GM23338 (cell line): Measurements from ENCODE around the gene RYR2. TPM values are rescaled to one million over a fixed set of nuclear protein-coding genes. Genes with fewer than 3 reads are reported as not detected.

Source experiments
- ATAC-seq: fragments of 200-7000 bp; cut with Tn5 transposase; 3 replicates; pipeline ENCODE4 v1.9.1; 2020
- DNase-seq: peaks from one replicate; pipeline ENCODE4 v3.0.0-alpha.2; 2015; ENCODE audit warnings: low spot score
- H2AFZ ChIP-seq: fragments of 200-600 bp; sonication (generic); 2 replicates; pipeline ENCODE4 v1.8.0; 2016; ENCODE audit warnings: antibody characterized with exemption, mild to moderate bottlenecking, moderate library complexity
- H3F3A ChIP-seq: fragments of 200-600 bp; sonication (generic); replicated peaks from 2 replicates; pipeline ENCODE4 v1.8.0; 2017; ENCODE audit warnings: antibody characterized with exemption, mixed run types, low read depth
- H3K27ac ChIP-seq: fragments of 200-600 bp; sonication (generic); 2 replicates; pipeline ENCODE4 v1.6.1; 2016; ENCODE audit warnings: low read depth
- H3K27me3 ChIP-seq: fragments of 200-600 bp; sonication (generic); 2 replicates; pipeline ENCODE4 v1.8.0; 2016; ENCODE audit warnings: mild to moderate bottlenecking, mixed run types, moderate library complexity; ENCODE audit not compliant: insufficient read depth
- H3K36me3 ChIP-seq: fragments of 200-600 bp; sonication (generic); 2 replicates; pipeline ENCODE4 v1.8.0; 2016; ENCODE audit warnings: mild to moderate bottlenecking; ENCODE audit not compliant: insufficient read depth
- H3K4me1 ChIP-seq: fragments of 200-600 bp; sonication (generic); 2 replicates; pipeline ENCODE4 v1.8.0; 2016; ENCODE audit warnings: mild to moderate bottlenecking, moderate library complexity; ENCODE audit not compliant: insufficient read depth
- H3K4me2 ChIP-seq: fragments of 200-600 bp; sonication (generic); 2 replicates; pipeline ENCODE4 v1.7.1; 2017; ENCODE audit warnings: mixed run types
- H3K4me3 ChIP-seq: fragments of 200-600 bp; sonication (generic); 2 replicates; pipeline ENCODE4 v1.6.1; 2016; ENCODE audit warnings: mixed run types
- H3K79me2 ChIP-seq: fragments of 200-600 bp; sonication (generic); replicated peaks from 2 replicates; pipeline ENCODE4 v1.8.0; 2017; ENCODE audit warnings: mild to moderate bottlenecking; ENCODE audit not compliant: insufficient read depth
- H3K9me2 ChIP-seq: fragments of 200-600 bp; sonication (generic); 2 replicates; pipeline ENCODE4 v1.8.0; 2017; ENCODE audit not compliant: insufficient read depth
- H4K20me1 ChIP-seq: fragments of 200-600 bp; sonication (generic); replicated peaks from 2 replicates; pipeline ENCODE4 v1.8.0; 2017; ENCODE audit warnings: mild to moderate bottlenecking; ENCODE audit not compliant: insufficient read depth
- H3K27ac Mint-ChIP-seq: 2 replicates; pipeline ENCODE4 v1.8.0; 2020; ENCODE audit warnings: inconsistent platforms, mild to moderate bottlenecking, moderate library complexity, mixed read lengths
- H3K27me3 Mint-ChIP-seq: 3 replicates; pipeline ENCODE4 v1.8.0; 2022; ENCODE audit warnings: low read depth, mild to moderate bottlenecking, moderate library complexity, mixed read lengths, inconsistent platforms; ENCODE audit not compliant: insufficient read depth, poor library complexity
- H3K36me3 Mint-ChIP-seq: 3 replicates; pipeline ENCODE4 v1.8.0; 2021; ENCODE audit warnings: low read depth, mild to moderate bottlenecking, inconsistent platforms, moderate library complexity, mixed read lengths
- H3K4me1 Mint-ChIP-seq: 3 replicates; pipeline ENCODE4 v1.8.0; 2020; ENCODE audit warnings: mild to moderate bottlenecking, inconsistent platforms, mixed read lengths
- H3K4me3 Mint-ChIP-seq: 3 replicates; pipeline ENCODE4 v1.8.0; 2021; ENCODE audit warnings: moderate library complexity, mild to moderate bottlenecking, inconsistent platforms, mixed read lengths
- H3K9me3 Mint-ChIP-seq: 3 replicates; pipeline ENCODE4 v1.8.0; 2020; ENCODE audit warnings: moderate library complexity, mild to moderate bottlenecking, inconsistent platforms, mixed read lengths
- CREB1 ChIP-seq: fragments of 250-450 bp; sonication (Bioruptor Pico); IDR thresholded peaks from 2 replicates; pipeline ENCODE4 v1.5.0; 2020; ENCODE audit warnings: low read depth, mild to moderate bottlenecking, moderate library complexity
- CTCF ChIP-seq, 2 experiments: fragments of 200-600 bp in 1 of 2; sonication (generic) in 1 of 2; conservative IDR thresholded peaks; 2 replicates each; pipeline versions ENCODE4 v1.5.1 to v1.6.1; 2016 to 2017; ENCODE audit warnings: antibody characterized with exemption in 2 of 2, low read depth in 2 of 2, mild to moderate bottlenecking in 2 of 2, moderate library complexity in 1 of 2
- EZH2phosphoT487 ChIP-seq: fragments of 200-600 bp; sonication (generic); IDR thresholded peaks from one replicate; pipeline ENCODE4 v1.8.1; 2018; ENCODE audit warnings: antibody characterized with exemption; ENCODE audit not compliant: unreplicated experiment
- NANOG ChIP-seq: IDR thresholded peaks from 2 replicates; pipeline ENCODE4 v1.6.1; 2016; ENCODE audit warnings: antibody characterized with exemption, borderline replicate concordance
- STAT1 ChIP-seq: IDR thresholded peaks from one replicate; pipeline ENCODE4 v1.6.1; 2016; ENCODE audit warnings: antibody characterized with exemption; ENCODE audit not compliant: unreplicated experiment
- ZNF114 ChIP-seq: fragments of 250-450 bp; sonication (Bioruptor Pico); IDR thresholded peaks from 2 replicates; pipeline ENCODE4 v1.5.0; 2020; ENCODE audit warnings: mild to moderate bottlenecking, moderate library complexity
- polyA plus RNA-seq: library from polyadenylated mRNA; unstranded; fragments of >200 nt; fragmentation: Nextera tagmentation; extraction: Ambion mirVana; gene quantifications from 2 replicates; pipeline ENCODE4 v1.2.1, GENCODE V29; 2016
- total RNA-seq: library from RNA; depleted of rRNA; stranded (reverse); fragments of >200 nt; shearing (Covaris generic); gene quantifications from 2 replicates; pipeline ENCODE4 v1.2.3, GENCODE V29; 2014
- TF ChIP-seq, protein P1 (sequence below): IDR thresholded peaks from 2 replicates; pipeline ENCODE4 v1.6.1; 2016; ENCODE audit warnings: antibody characterized with exemption
- TF ChIP-seq, protein P2 (sequence below): IDR thresholded peaks from one replicate; pipeline ENCODE4 v1.6.1; 2018; ENCODE audit warnings: antibody characterized with exemption; ENCODE audit not compliant: unreplicated experiment

RYR2 gene
- total and polyA plus RNA-seq, 2 experiments from 2014 or later: 8.9 to 10.0 TPM

DNA sequence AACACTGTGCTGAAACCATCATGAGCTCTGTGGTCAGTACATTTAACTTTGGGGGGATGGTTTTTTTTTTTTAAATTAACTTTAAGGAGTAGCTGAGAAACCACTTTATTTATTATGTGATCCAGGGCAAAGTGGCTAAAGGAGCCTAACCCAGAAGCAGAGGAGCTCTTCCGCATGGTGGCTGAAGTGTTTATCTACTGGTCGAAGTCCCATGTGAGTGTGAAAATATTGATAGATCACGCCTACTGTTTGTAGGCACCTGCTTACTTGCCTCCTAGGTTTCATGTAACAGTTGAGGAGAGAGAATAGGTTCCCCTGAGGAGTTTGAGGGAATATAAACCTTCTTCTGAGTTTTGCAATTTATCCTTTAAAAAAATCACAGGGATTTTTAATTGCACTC, 667.4 kb downstream of the RYR2 start:
- H3K27ac ChIP-seq: no peak overlapping the region

More for the DNA sequence above, 667.4 kb downstream of the RYR2 start:
- Histone ChIP-seq H3K36me3 (no peaks in the 10 kb centered on the region), H3K9me2 (no peaks in the 10 kb centered on the region), H3K4me2 (no peak overlapping the region), H3K27me3 (no peaks in the 10 kb centered on the region), H3K4me3 (no peak overlapping the region), H3K79me2 (no peaks in the 10 kb centered on the region), H3K4me1 (no peaks in the 10 kb centered on the region), H4K20me1 (no peaks in the 10 kb centered on the region), H2AFZ (no peak overlapping the region), H3F3A (no peaks in the 10 kb centered on the region)
- Mint-ChIP-seq H3K4me1 (peaks cover 4% of the 10 kb centered on the region; the same call in 2 of the 3 replicates), H3K27ac (no peak overlapping the region), H3K27me3 (no peaks in the 10 kb centered on the region), H3K4me3 (no peak overlapping the region), H3K36me3 (no peaks in the 10 kb centered on the region), H3K9me3 (no peaks in the 10 kb centered on the region)
- DNase-seq (no peak), ATAC-seq (no peak)
- TF ChIP-seq CREB1 (CRISPR knock-in tag): no peak
- TF ChIP-seq STAT1: no peak
- TF ChIP-seq, protein P1, sequence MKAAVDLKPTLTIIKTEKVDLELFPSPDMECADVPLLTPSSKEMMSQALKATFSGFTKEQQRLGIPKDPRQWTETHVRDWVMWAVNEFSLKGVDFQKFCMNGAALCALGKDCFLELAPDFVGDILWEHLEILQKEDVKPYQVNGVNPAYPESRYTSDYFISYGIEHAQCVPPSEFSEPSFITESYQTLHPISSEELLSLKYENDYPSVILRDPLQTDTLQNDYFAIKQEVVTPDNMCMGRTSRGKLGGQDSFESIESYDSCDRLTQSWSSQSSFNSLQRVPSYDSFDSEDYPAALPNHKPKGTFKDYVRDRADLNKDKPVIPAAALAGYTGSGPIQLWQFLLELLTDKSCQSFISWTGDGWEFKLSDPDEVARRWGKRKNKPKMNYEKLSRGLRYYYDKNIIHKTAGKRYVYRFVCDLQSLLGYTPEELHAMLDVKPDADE: no peak
- no peak for TF ChIP-seq ZNF114 (CRISPR knock-in tag)
- TF ChIP-seq, protein P2, sequence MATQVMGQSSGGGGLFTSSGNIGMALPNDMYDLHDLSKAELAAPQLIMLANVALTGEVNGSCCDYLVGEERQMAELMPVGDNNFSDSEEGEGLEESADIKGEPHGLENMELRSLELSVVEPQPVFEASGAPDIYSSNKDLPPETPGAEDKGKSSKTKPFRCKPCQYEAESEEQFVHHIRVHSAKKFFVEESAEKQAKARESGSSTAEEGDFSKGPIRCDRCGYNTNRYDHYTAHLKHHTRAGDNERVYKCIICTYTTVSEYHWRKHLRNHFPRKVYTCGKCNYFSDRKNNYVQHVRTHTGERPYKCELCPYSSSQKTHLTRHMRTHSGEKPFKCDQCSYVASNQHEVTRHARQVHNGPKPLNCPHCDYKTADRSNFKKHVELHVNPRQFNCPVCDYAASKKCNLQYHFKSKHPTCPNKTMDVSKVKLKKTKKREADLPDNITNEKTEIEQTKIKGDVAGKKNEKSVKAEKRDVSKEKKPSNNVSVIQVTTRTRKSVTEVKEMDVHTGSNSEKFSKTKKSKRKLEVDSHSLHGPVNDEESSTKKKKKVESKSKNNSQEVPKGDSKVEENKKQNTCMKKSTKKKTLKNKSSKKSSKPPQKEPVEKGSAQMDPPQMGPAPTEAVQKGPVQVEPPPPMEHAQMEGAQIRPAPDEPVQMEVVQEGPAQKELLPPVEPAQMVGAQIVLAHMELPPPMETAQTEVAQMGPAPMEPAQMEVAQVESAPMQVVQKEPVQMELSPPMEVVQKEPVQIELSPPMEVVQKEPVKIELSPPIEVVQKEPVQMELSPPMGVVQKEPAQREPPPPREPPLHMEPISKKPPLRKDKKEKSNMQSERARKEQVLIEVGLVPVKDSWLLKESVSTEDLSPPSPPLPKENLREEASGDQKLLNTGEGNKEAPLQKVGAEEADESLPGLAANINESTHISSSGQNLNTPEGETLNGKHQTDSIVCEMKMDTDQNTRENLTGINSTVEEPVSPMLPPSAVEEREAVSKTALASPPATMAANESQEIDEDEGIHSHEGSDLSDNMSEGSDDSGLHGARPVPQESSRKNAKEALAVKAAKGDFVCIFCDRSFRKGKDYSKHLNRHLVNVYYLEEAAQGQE: no peak
- TF ChIP-seq CTCF (conservative IDR thresholded peaks at IDR 0.05; ENCODE audit: low read depth in 2 of 2): no peak
- no peak for TF ChIP-seq EZH2phosphoT487
- TF ChIP-seq NANOG: no peak
